CD4-positive, alpha-beta T cell treated with Interleukin-4 for 1 hour (primary cell): ENCODE results near the gene PDCD2L.
"Not testable (repeated sequence)": the region's sequence is repeated elsewhere in the genome, so short reads cannot be mapped to it uniquely, and the experiment has no call there.

Source experiments
- DNase-seq, 2 donors: peaks; one replicate each; pipeline ENCODE4 v3.0.0-alpha.2; 2020 to 2022

Gene PDCD2L

GRCh38 chr19:34426096-34426661 is 22.0 kb downstream of the PDCD2L start:
- DNase-seq, result no peak

- peak in 1 of 2 donors; percentile 12 for DNase-seq
Measured at GRCh38 chr19:34428549-34429285, 24.5 kb downstream of the PDCD2L start.

DNA sequence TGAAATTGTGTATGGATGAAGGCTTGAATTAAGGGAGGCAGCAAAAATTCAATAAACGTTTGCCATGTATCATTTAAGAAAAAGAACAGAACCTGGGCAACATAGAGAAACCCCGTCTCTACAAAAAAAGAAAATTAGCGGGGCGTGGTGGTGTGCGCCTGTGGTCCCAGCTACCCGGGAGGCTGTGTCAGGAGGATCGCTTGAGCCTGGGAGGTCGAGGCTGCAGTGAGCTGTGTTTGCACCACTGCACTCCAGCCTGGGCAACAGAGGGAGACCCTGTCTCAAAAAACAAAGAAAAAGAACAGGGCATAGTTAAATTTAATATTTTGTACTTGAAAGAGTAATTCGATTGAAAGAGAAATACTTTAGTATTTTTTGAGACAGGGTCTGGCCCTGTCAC is 25.4 kb downstream of the PDCD2L start:
- DNase-seq, result no peak

DNA sequence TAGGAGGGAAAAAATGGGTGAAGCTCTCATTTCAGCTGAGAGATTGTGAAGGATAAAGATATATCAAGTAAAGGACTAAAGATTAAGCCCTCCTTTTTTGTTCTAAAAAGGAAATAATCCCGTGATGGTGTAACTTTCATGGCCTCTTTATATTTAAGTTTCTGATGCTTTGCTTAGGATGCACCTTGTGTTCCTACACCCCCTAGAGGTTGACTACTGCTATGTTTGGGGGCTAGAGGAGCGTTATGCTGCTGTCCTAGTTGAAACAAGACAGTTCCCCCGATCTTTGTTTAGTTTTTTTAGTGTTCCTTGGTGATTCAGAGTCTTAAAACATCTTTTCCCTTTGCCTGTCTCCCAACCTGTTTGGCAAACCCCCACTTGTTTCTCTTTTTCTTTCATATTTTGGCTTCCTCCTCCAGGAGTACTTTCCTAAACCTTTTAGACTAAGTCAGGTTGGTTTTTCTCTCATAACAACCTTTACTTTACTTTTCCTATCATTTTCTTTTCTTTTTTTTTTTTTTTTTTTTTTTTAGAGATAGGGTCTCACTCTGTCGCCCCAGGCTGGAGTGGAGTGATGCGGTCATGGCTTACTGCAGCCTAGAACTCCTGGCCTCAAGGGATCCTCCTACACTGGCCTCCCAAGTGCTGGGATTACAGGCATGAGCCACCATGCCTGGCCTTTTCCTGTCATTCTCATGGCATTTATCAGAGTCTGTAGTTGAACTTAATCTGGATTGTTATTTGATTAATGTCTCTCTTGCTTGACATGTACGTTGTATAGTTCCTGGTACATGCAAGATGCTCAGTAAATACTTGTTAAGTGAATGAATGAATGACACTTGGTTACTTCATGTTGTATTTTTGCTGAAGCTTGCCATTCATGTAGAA is 26.8 kb downstream of the PDCD2L start:
- peak; percentile 54 to 82 for DNase-seq

GRCh38 chr19:34431681-34432402 is 27.6 kb downstream of the PDCD2L start:
- no peak for DNase-seq

GRCh38 chr19:34432797-34433196 is 28.6 kb downstream of the PDCD2L start:
- no peak for DNase-seq

DNA sequence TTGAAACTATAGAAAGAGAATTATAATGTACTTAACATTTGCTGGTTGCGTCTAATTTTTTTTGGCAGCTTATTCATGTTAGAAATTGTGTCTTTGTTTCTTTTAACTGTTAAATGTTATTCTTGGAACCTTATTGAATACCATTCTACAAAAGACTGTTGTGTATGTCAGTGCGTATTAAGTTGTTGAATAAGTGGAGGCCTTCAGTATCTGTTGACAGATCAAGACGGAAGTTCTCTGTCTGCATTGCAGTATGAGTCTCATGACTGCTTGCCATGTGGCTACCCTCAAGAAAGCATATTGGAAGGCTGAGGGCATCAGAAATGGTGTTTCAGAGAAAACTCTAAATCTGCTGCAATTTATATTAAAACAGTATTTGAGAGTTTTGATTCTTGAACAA is 32.5 kb downstream of the PDCD2L start:
- no peak for DNase-seq

DNA sequence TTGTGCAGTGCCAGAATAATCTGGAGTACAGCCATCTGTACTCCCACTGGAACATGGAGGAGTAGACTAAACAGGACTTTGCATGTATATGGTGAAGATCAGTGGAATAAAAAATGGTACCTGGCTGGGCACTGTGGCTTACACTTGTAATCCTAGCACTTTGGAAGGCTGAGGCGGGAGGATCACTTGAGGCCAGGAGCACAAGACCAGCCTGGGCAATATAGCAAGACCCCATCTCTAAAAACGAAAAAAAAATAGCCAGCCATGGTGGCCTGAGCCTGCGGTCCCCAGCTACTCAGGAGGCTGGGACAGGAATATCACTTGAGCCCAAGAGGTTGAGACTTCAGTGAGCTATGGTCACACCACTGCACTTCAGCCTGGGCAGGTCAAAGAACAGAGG is 44.0 kb downstream of the PDCD2L start:
- DNase-seq, result no peak

- no peak for DNase-seq
Measured at GRCh38 chr19:34452723-34453122, 48.5 kb downstream of the PDCD2L start.

DNA sequence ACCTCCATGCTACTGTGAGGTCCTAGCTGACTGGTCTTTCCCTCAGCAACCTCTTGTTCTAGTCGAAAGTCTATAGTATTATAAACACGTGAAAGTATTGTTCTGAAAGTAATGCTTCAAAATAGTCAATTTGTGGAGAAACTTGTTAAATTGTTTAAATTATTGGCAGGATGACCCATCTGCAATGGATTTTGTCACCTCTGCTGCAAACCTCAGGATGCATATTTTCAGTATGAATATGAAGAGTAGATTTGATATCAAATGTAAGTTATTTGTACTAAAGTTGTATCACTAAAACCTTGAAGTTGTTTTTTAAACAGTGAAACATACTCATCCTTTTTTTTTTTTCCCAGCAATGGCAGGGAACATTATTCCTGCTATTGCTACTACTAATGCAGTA is 49.9 kb downstream of the PDCD2L start:
- no peak for DNase-seq

DNA sequence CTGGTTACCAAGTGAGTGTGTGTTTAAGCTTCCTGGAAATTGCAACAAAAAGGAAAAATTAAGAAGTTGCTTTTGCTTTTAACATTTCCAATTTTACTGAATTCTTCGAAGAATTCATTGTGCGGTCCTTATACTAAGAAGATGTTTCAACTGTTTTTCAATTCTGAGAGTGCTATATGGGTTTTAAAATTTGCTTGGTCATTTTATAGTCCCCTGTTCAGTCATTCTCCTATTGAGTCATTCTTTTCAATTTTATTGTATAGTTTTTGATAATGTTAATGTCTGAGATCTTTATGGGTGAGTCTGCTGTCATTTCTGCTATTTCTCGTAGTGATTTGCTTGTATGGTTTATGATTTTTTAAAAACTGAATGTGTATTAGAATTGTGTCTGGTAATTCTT is 50.5 kb downstream of the PDCD2L start:
- DNase-seq, result no peak

DNA sequence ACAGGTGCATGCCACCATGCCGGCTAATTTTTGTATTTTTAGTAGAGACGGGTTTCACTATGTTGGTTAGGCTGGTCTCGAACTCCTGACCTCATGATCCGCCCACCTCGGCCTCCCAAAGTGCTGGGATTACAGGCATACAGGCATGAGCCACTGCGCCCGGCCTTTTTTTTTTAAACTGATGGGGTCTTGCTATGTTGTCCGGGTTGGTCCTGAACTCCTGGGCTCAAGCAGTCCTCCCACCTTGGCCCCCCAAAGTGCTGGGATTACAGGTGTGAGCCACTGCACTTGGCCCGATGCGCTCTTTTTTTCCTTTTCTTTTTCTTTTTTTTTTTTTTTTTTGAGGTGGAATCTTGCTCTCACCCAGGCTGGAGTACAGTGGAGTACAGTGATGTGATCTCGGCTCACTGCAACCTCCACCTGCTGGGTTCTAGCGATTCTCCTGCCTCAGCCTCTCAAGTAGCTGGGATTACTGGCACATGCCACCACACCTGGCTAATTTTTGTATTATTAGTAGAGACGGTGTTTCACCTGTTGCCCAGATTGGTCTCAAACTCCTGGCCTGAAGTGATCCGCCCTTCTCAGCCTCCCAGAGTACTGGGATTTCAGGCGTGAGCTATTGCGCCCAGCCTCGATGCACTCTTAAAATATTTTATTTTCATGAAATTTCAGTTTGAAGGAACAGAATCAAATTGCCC is 51.7 kb downstream of the PDCD2L start:
- not testable (repeated sequence) for DNase-seq

- DNase-seq, result no peak
Measured at GRCh38 chr19:34457446-34457845, 53.2 kb downstream of the PDCD2L start.

GRCh38 chr19:34458677-34459076 is 54.5 kb downstream of the PDCD2L start:
- DNase-seq, result no peak

DNA sequence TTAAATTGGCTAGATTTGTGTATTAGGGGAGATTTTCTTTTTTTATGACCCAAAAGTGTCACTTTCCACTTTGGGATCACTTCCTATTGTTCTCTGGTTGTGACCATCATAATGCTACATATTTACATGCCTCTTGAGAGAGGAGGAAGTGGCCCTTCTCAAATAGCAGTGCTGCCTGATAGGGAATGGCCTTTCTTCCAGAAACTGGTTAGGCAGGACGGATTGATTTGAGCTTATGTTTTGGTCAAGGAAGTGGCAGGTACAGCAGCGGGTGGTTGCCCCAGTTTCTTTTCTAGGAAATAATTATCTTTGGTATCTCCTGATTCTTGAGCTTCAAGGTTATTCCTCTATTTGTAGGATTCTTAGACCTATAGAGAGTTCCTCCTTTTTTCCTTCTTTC is 55.4 kb downstream of the PDCD2L start:
- DNase-seq, result no peak

DNA sequence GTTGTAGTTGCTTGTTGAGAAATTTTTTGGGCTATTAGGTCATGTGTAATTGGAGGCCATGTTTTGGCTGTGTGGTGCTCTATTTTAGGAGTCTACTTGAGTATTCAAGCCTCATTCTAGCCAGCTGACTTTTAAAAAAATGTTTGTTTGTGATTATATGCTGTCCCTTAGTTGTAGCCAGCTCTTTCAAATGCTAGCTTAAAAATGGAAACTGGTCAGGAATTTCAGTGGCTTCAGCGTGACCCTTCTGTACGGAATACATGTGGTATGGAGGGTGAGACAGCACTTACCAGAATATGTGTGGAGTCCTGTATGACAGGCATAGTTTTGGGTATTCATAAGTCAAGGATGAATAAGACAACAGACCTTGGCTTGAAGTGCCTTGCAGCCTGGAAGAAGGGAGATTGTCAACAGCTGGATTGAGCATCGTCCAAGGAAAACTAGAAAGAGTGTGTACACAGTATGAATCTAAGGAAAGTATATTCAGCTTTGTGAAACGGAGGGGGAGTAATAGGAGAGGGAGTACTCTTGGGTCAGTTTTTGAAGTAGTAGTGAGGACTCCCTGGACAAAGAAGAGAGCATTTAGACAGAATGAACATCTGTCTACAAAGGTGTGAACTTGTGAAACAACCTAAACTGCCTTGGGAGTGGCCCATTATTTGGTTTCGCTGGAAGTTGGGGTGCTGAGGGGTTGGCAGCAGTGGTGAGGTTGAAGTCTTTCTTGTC is 57.3 kb downstream of the PDCD2L start:
- no peak for DNase-seq

DNA sequence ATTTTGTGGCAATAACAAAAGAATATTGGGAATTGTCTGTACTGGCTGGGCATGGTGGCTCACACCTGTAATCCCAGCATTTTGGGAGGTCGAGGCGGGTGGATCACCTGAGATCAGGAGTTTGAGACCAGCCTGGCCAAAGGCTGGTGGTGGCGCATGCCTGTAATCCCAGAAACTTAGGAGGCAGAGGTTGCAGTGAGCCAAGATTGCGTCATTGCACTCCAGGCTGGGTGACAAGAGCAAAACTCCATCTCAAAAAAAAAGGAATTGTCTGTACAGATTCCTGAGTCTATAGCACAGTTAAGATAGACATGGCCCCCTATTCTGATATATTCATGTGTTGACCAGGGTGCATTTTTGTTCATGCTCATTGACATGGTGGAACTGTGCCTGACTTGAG is 60.6 kb downstream of the PDCD2L start:
- not testable (repeated sequence) for DNase-seq

- no peak for DNase-seq
Measured at GRCh38 chr19:34468409-34468808, 64.2 kb downstream of the PDCD2L start.

DNA sequence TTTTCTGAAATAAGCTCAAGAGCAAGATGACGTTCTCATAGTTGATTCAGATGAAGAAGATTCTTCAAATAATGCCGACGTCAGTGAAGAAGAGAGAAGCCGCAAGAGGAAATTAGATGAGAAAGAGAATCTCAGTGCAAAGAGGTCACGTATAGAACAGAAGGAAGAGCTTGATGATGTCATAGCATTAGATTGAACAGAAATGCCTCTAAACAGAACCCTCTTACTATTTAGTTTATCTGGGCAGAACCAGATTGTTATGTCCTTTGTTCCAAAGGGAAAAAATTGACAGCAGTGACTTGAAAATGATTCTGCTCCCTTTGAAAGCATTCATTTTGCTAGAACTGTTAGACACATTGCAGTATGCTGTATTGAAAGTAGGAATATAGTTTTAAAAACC is 64.8 kb downstream of the PDCD2L start:
- not testable (repeated sequence) for DNase-seq

GRCh38 chr19:34471906-34472700 is 67.9 kb downstream of the PDCD2L start:
- DNase-seq, result no peak
